ENCODE data around the gene FOCAD.

FOCAD gene

GRCh38 chr9:21031091-21031807, 347.2 kb downstream of the FOCAD start, which contains the start of gene HACD4:
TSS of gene HACD4 (minus strand) at chr9:21031640. CDS start at chr9:21031590, 50 bp downstream.
- DNase-seq, result no peak

- no peak for DNase-seq
Measured at GRCh38 chr9:21031808-21032183, 347.7 kb downstream of the FOCAD start.

GRCh38 chr9:21037278-21037677, 353.2 kb downstream of the FOCAD start:
- DNase-seq, result no peak

- no peak for DNase-seq
Measured at GRCh38 chr9:21039302-21039701, 355.2 kb downstream of the FOCAD start.

GRCh38 chr9:21042466-21042865, 358.4 kb downstream of the FOCAD start:
- DNase-seq, result no peak

DNA sequence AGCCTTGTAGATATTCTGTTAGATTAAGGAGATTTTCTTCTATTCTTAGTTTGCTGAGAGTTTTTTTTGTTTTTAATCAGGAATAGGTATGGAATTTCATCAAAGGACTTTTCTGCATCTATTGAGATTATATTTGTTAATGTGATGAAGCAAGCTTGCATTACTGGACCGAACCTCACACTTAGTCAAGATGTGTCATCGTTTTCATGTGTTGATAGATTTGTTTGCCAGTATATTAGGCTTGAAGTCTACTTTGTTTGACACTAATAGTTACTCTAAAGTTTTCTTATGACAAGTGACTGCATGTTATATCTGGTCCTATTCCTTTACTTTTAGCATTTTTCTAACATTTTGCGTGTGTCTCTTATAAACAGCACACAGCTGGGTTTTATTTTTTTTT, 359.8 kb downstream of the FOCAD start:
- DNase-seq, result no peak
